ENCODE measurements around the gene ZCCHC17.

DNA sequence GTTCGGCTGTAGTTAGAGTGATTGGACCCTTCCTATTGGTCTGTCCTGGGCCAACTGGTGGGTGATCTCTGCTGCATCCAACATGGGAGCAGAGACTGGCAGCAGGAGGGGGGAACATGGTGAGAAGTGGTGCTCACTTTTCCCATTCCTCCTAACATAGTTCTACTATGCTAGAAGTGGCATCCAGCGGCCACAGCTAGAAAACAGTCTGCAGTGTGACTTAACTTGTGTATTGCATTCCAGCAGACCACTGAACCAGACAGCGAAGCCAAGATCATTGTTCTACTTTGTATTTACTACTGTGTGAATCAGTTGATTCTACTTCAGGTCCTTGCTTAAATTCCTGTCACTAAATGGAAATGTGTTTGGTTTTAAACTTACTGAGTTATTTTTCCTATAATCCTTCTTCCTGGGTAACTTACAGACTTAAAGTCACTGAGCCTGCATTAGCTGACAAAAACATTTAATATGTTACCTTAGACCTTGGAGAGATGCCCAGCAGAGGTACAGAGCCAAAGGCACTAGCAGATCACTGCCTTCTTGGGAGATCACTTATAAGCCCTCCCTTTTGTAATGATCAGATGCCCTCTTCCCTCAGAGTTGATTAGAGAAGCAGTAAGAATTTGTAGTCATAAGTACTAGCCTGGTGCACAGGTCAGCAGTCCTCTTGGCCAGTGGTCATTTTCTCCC, 67.9 kb downstream of the ZCCHC17 start:
- TF ChIP-seq POLR2A (IDR thresholded peaks at IDR 0.05; ENCODE audit: low read length) (no peak), GATA1 (IDR thresholded peaks at IDR 0.05; ENCODE audit: low read depth, low read length) (no peak)

All from erythroblast (primary cell).